HAP-1 (cell line): Measurements from ENCODE around the gene MGMT.

Experiments
- DNase-seq, 2 experiments: peaks; one replicate each; pipeline ENCODE4 v3.0.0-alpha.2; 2016 to 2020; ENCODE audit warnings: low spot score in 2 of 2
- H3K27me3 ChIP-seq: fragments of 250-450 bp; sonication (Bioruptor Pico); 2 replicates; pipeline ENCODE4 v1.5.1; 2020; ENCODE audit warnings: low read depth, mild to moderate bottlenecking, moderate library complexity
- H3K36me3 ChIP-seq: fragments of 250-450 bp; sonication (Bioruptor Pico); replicated peaks from 2 replicates; pipeline ENCODE4 v1.5.1; 2020; ENCODE audit warnings: mild to moderate bottlenecking
- H3K4me1 ChIP-seq: fragments of 250-450 bp; sonication (Bioruptor Pico); 2 replicates; pipeline ENCODE4 v1.5.1; 2020; ENCODE audit warnings: mild to moderate bottlenecking
- H3K4me3 ChIP-seq: fragments of 250-450 bp; sonication (Bioruptor Pico); 2 replicates; pipeline ENCODE4 v1.5.1; 2020; ENCODE audit warnings: mild to moderate bottlenecking, moderate library complexity
- H3K9me3 ChIP-seq: fragments of 250-450 bp; sonication (Bioruptor Pico); 2 replicates; pipeline ENCODE4 v1.5.1; 2020; ENCODE audit warnings: mild to moderate bottlenecking, moderate library complexity
- in situ Hi-C: fragments of 300-500 bp; cut with MboI; formaldehyde crosslinking; loops from 3 replicates; pipeline ENCODE4 v1.14.3; 2020; ENCODE audit warnings: low sequenced_read_pairs, inconsistent platforms, mixed read lengths

Gene MGMT

GRCh38 chr10:129523723-129524316 lies 56.8 kb downstream of the MGMT start:
- H3K9me3 ChIP-seq: no peaks in the 10 kb centered on the region
- no peaks in the 10 kb centered on the region for H3K4me1 ChIP-seq
- no peak overlapping the region for H3K4me3 ChIP-seq
- H3K36me3 ChIP-seq: no peaks in the 10 kb centered on the region
- in situ Hi-C loops: no loop called here
- DNase-seq: no peak
- H3K27me3 ChIP-seq: no peaks in the 10 kb centered on the region

- no peaks in the 10 kb centered on the region for H3K9me3 ChIP-seq
- no peak for DNase-seq
- H3K36me3 ChIP-seq: no peaks in the 10 kb centered on the region
- no peak overlapping the region for H3K4me3 ChIP-seq
- H3K4me1 ChIP-seq: no peaks in the 10 kb centered on the region
- in situ Hi-C loops: no loop called here
- H3K27me3 ChIP-seq: no peaks in the 10 kb centered on the region
These were observed 57.9 kb downstream of the MGMT start for GRCh38 chr10:129524936-129525335.

- DNase-seq: no peak
- no peaks in the 10 kb centered on the region for H3K36me3 ChIP-seq
- no peaks in the 10 kb centered on the region for H3K9me3 ChIP-seq
- H3K4me1 ChIP-seq: no peaks in the 10 kb centered on the region
- H3K4me3 ChIP-seq: no peak overlapping the region
- no peaks in the 10 kb centered on the region for H3K27me3 ChIP-seq
- in situ Hi-C loops: no loop called here
These were observed 58.4 kb downstream of the MGMT start for GRCh38 chr10:129525401-129525801.

- no peak for DNase-seq
- H3K27me3 ChIP-seq: no peaks in the 10 kb centered on the region
- in situ Hi-C loops: no loop called here
- no peaks in the 10 kb centered on the region for H3K4me1 ChIP-seq
- H3K4me3 ChIP-seq: no peak overlapping the region
- H3K9me3 ChIP-seq: no peaks in the 10 kb centered on the region
- H3K36me3 ChIP-seq: no peaks in the 10 kb centered on the region
These were observed 59.9 kb downstream of the MGMT start for GRCh38 chr10:129526943-129527342.

- Histone ChIP-seq H3K4me1 (no peaks in the 10 kb centered on the region), H3K36me3 (no peaks in the 10 kb centered on the region), H3K4me3 (no peak overlapping the region), H3K9me3 (no peaks in the 10 kb centered on the region), H3K27me3 (no peaks in the 10 kb centered on the region)
- in situ Hi-C loops: no loop called here
- no peak for DNase-seq
These were observed 61.4 kb downstream of the MGMT start for GRCh38 chr10:129528376-129528978.

GRCh38 chr10:129530581-129530980 lies 63.5 kb downstream of the MGMT start:
- Histone ChIP-seq H3K36me3 (no peaks in the 10 kb centered on the region), H3K4me3 (no peak overlapping the region), H3K27me3 (no peaks in the 10 kb centered on the region), H3K9me3 (no peaks in the 10 kb centered on the region), H3K4me1 (no peaks in the 10 kb centered on the region)
- no peak for DNase-seq
- in situ Hi-C loops: no loop called here

- Histone ChIP-seq H3K4me1 (no peaks in the 10 kb centered on the region), H3K9me3 (no peaks in the 10 kb centered on the region), H3K27me3 (no peaks in the 10 kb centered on the region), H3K4me3 (no peak overlapping the region), H3K36me3 (no peaks in the 10 kb centered on the region)
- in situ Hi-C loops: no loop called here
- no peak for DNase-seq
These were observed 64.3 kb downstream of the MGMT start for GRCh38 chr10:129531195-129531968.

GRCh38 chr10:129531969-129532660 lies 65.1 kb downstream of the MGMT start:
- Histone ChIP-seq H3K9me3 (no peaks in the 10 kb centered on the region), H3K4me1 (no peaks in the 10 kb centered on the region), H3K27me3 (no peaks in the 10 kb centered on the region), H3K36me3 (no peaks in the 10 kb centered on the region), H3K4me3 (no peak overlapping the region)
- DNase-seq: no peak
- in situ Hi-C loops: no loop called here

- no peak for DNase-seq
- no peaks in the 10 kb centered on the region for H3K27me3 ChIP-seq
- in situ Hi-C loops: no loop called here
- no peaks in the 10 kb centered on the region for H3K4me1 ChIP-seq
- no peaks in the 10 kb centered on the region for H3K9me3 ChIP-seq
- no peak overlapping the region for H3K4me3 ChIP-seq
- H3K36me3 ChIP-seq: no peaks in the 10 kb centered on the region
These were observed 65.8 kb downstream of the MGMT start for GRCh38 chr10:129532838-129533237.

- Histone ChIP-seq H3K27me3 (no peaks in the 10 kb centered on the region), H3K36me3 (no peaks in the 10 kb centered on the region), H3K9me3 (no peaks in the 10 kb centered on the region), H3K4me3 (no peak overlapping the region), H3K4me1 (no peaks in the 10 kb centered on the region)
- in situ Hi-C loops: no loop called here
- no peak for DNase-seq
These were observed 66.2 kb downstream of the MGMT start for GRCh38 chr10:129533281-129533680.

- DNase-seq: no peak
- H3K27me3 ChIP-seq: no peaks in the 10 kb centered on the region
- H3K36me3 ChIP-seq: no peaks in the 10 kb centered on the region
- H3K9me3 ChIP-seq: no peaks in the 10 kb centered on the region
- H3K4me3 ChIP-seq: no peak overlapping the region
- in situ Hi-C loops: no loop called here
- no peaks in the 10 kb centered on the region for H3K4me1 ChIP-seq
These were observed 67.8 kb downstream of the MGMT start for GRCh38 chr10:129534826-129535225.

- no peaks in the 10 kb centered on the region for H3K27me3 ChIP-seq
- no peaks in the 10 kb centered on the region for H3K36me3 ChIP-seq
- no peak overlapping the region for H3K4me3 ChIP-seq
- no peaks in the 10 kb centered on the region for H3K4me1 ChIP-seq
- H3K9me3 ChIP-seq: no peaks in the 10 kb centered on the region
- in situ Hi-C loops: no loop called here
- DNase-seq: no peak
These were observed 69.3 kb downstream of the MGMT start for GRCh38 chr10:129536336-129536735.

- H3K9me3 ChIP-seq: no peaks in the 10 kb centered on the region
- in situ Hi-C loops: no loop called here
These were observed 70.1 kb downstream of the MGMT start for GRCh38 chr10:129537151-129537550.

GRCh38 chr10:129538236-129538635 lies 71.2 kb downstream of the MGMT start:
- in situ Hi-C loops: no loop called here
- Histone ChIP-seq H3K4me3 (no peak overlapping the region), H3K4me1 (no peaks in the 10 kb centered on the region), H3K36me3 (no peaks in the 10 kb centered on the region), H3K9me3 (no peaks in the 10 kb centered on the region), H3K27me3 (no peaks in the 10 kb centered on the region)
- DNase-seq: no peak

More at GRCh38 chr10:129537151-129537550, 70.1 kb downstream of the MGMT start:
- DNase-seq: no peak
- H3K4me1 ChIP-seq: no peaks in the 10 kb centered on the region
- H3K27me3 ChIP-seq: no peaks in the 10 kb centered on the region
- no peak overlapping the region for H3K4me3 ChIP-seq
- no peaks in the 10 kb centered on the region for H3K36me3 ChIP-seq
